HG03097 (cell line): ENCODE results near the gene CHPF.

Source experiments
- ATAC-seq: cut with Tn5 transposase; IDR thresholded peaks from one replicate; pipeline ENCODE4 v1.9.1; 2021; ENCODE audit not compliant: unreplicated experiment, low FRiP score

Gene CHPF

DNA sequence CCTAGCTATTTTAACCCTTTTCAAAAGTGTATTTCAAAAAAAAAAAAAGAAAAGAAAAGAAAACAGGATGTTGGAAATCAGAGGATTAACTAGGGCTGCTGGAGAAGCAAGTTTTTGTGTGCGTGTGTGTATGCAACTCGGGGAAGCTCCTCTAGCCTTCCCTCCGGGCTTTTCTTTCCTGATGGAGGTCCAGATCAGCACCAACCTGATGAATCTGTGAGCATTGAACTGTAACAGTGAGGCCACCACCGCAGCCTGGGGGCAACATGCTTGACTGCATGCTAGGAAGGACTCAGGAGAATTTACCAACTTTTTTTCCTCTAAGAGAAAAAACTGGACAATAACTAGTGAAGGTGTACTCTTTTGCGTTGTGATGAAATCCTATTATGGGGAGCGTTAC is 25.4 kb upstream of the CHPF start:
- no peak for ATAC-seq

GRCh38 chr2:219567791-219568361 is 24.3 kb upstream of the CHPF start:
- no peak for ATAC-seq

- no peak for ATAC-seq
Measured at GRCh38 chr2:219567131-219567530, 23.5 kb upstream of the CHPF start.

DNA sequence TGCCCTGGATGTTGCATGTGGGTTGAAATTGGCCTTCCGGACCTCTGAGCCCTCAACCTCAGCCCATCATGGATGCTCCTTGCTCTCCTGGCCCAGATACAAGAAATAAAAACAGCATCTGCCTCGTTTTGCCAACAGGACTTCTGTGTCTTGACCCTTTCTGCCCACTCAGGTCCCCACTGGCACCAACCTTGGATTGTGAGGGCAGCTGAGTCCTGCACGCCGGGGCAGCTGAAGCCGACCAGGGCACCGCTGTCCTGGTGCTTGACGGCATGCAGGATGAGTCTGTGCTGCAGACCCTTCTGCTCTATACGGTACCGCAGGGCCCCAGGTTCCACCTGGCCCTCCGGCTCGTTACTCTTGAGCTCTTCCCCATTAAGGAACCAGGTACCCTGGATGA is 23.0 kb upstream of the CHPF start:
- no peak for ATAC-seq

- no peak for ATAC-seq
Measured at GRCh38 chr2:219565130-219566080, 21.8 kb upstream of the CHPF start.

DNA sequence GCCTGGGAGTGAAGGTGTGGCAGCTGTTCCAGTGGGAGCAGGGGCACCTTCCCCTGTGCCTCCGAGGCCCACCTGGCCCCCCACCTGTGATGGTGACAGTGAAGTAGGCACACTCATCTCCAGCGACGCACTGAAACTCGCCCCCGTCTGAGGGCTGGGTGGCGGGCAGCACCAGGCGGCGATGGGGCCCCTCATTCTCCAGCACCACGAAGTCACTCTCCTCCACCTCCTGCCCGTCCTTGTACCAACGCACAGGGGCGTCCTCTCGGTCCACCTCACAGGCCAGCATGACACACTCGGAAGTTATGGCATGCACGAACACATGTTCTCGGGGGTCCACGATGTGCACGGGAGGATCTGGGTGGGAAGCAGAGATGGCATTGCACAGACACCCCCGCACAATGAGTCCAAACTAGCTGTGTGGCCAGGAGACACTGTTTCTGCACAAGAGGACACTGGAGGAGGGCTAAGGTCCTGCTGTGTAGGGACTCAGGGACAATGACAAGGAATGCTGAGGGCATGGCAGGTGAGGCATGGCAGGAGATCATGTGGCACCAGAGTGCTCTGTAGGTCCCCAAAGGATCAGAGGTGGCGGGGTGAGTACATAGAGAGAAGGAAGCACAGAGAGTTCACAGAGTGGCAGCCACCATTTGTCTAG is 19.8 kb upstream of the CHPF start:
- ATAC-seq = no peak

DNA sequence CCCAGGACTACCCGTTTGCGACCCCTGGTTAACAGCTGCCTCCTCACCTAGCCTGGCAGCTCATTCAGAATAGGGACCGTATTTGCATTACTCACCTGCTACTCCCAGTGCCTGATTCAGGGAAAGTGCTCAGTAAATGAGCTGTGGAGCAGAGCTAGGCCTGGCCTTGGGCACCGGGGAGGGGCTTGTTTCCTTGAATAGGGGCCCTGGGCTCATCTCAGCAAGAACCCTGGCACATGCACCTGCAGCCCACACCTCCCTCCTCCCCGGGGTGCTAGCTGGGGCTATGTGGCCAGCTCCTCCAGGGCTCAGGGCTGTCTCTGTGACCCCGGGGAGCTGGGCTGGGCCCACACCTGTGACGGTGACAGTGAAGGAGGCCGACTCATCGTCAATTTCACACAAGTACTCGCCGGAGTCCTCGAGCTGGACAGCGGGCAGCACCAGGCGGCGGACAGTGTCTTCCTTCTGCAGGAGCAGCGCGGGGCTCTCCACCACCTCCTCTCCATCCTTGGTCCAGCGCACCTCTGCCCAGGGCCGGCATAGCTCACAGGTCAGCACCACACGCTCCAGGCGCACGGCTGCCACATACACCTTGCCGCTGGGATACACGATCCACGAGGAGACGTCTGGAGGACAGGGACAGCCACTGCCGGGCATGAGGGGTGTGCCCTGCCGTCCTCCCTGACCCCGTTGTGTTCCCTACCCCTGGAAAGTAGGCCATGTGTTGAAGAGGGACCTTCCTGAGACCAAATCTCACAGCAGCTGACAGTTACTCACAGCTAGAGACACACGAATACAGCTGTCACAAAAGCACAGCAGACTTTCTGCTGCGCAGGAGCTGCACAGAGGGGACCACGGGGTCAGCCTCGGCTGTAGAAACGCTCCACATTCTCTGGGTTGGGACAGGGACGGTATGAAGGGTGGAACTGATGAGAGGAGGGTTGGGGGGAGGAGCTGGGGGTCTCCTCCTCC is 18.7 kb upstream of the CHPF start:
- ATAC-seq = no peak

GRCh38 chr2:219561179-219562048 is 17.8 kb upstream of the CHPF start:
- ATAC-seq = no peak

DNA sequence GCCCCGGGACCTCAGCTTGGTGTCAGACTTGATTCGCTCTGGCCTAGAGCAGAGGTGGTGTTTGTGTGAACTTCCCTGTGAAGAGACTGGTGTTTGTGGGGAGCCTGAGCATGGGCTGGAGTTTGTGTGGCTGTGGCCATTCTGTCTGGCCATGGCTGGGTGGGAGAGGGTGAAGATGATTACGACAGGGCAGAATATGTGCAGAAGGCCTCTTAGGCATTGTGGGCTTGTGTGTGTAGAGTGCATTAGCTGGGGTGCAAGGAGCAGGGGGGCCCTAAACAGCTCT is 17.2 kb upstream of the CHPF start:
- ATAC-seq = no peak

GRCh38 chr2:219560037-219560892 is 16.7 kb upstream of the CHPF start:
- no peak for ATAC-seq

GRCh38 chr2:219559156-219559915 is 15.7 kb upstream of the CHPF start:
- ATAC-seq = no peak

- ATAC-seq = no peak
Measured at GRCh38 chr2:219557791-219558785, 14.5 kb upstream of the CHPF start.

GRCh38 chr2:219557320-219557719 is 13.7 kb upstream of the CHPF start:
- ATAC-seq = no peak

DNA sequence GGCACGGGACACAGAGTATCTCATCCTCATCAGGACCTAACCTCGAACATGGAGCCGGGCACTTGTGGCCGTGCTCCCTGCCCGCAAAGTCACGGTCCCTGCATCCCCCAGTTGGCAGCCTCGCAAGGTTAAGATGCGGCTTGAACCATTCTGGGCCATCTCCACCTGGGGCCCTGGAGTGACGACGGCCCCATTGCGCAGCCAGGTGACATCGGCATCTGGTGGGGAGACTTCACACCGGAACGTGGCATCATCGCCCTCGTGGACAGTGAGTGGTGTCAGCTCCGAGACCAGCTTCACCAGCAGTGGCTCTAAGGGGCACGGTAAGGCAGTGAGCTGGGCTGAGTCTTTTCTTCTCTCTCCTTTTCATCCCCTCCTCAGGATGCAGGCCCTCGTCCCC is 12.8 kb upstream of the CHPF start:
- no peak for ATAC-seq

GRCh38 chr2:219555956-219556355 is 12.3 kb upstream of the CHPF start:
- no peak for ATAC-seq

DNA sequence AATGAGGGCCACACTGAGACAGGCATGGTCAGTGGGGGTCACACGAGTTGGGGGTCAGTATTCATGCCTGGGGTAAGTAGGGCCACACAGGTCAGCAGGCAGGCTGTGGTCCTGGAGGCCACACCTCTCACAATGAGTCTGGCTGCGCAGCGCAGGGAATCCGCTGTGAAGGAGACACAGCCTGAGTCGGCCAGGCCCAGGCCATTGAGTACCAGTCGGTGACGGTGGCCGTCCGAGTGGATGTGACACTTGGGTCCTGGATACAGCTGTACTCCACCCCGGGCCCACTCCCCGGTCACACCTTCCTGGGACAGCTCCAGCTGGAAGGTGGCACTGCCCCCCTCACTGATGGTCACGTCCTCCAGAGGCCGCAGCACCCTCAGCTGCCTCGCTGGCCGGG is 10.7 kb upstream of the CHPF start:
- no peak for ATAC-seq

- ATAC-seq = no peak
Measured at GRCh38 chr2:219553463-219553963, 9.9 kb upstream of the CHPF start.
